IMR-90 (cell line): ENCODE results near the gene LINC00305. TPM values are rescaled to one million over a fixed set of nuclear protein-coding genes. Genes with fewer than 3 reads are reported as not detected.

Source experiments
- ATAC-seq: fragments of 200-7000 bp; cut with Tn5 transposase; 2 replicates; pipeline ENCODE4 v1.9.1; 2020; ENCODE audit warnings: low read depth, mild to moderate bottlenecking, moderate library complexity
- BruUV-seq: library from RNA; stranded (reverse); fragments of 400-500 nt; replicated peaks from 2 replicates; lab custom pipeline; 2021; lab: Mats Ljungman, UMichigan
- CTCF ChIA-PET: fragments of 300-600 bp; formaldehyde crosslinking; extraction: SDS; loops from one replicate; lab custom pipeline; 2021; ENCODE audit warnings: antibody characterized with exemption; lab: Yijun Ruan, JAX
- POLR2A ChIA-PET: fragments of 300-600 bp; sonication (Branson Sonifier 250); formaldehyde crosslinking; loops from one replicate; lab custom pipeline; 2022; ENCODE audit warnings: antibody characterized with exemption; ENCODE audit not compliant: unreplicated experiment; lab: Charles Lee
- DNase-seq: peaks from one replicate; pipeline ENCODE4 v3.0.0; 2013
- H2AFZ ChIP-seq: replicated peaks from 2 replicates; pipeline ENCODE3; 2013; ENCODE audit warnings: low read length, mild to moderate bottlenecking; ENCODE audit not compliant: poor library complexity
- H2AK5ac ChIP-seq: 2 replicates; pipeline ENCODE4 v1.6.1; 2013; ENCODE audit warnings: low read depth, low read length, inconsistent platforms
- H2AK9ac ChIP-seq: replicated peaks from 2 replicates; pipeline ENCODE3; 2013; ENCODE audit warnings: mild to moderate bottlenecking, low read depth, low read length, moderate library complexity; ENCODE audit not compliant: poor library complexity
- H2BK120ac ChIP-seq: 2 replicates; pipeline ENCODE4 v1.6.1; 2013; ENCODE audit warnings: low read depth, low read length, inconsistent platforms
- H2BK15ac ChIP-seq: 3 replicates; pipeline ENCODE4 v1.6.1; 2013; ENCODE audit warnings: low read depth, low read length, inconsistent platforms
- H2BK20ac ChIP-seq: 2 replicates; pipeline ENCODE4 v1.6.1; 2013; ENCODE audit warnings: low read depth, mild to moderate bottlenecking, inconsistent platforms, low read length, moderate library complexity
- H2BK5ac ChIP-seq: 2 replicates; pipeline ENCODE4 v1.6.1; 2013; ENCODE audit warnings: mild to moderate bottlenecking, low read depth, low read length, inconsistent platforms; ENCODE audit not compliant: poor library complexity, severe bottlenecking
- H3K14ac ChIP-seq: replicated peaks from 2 replicates; pipeline ENCODE4 v1.6.1; 2013; ENCODE audit warnings: low read depth, low read length, inconsistent platforms
- H3K18ac ChIP-seq: 2 replicates; pipeline ENCODE4 v1.6.1; 2013; ENCODE audit warnings: low read depth, low read length, control low read depth
- H3K23ac ChIP-seq: 2 replicates; pipeline ENCODE4 v1.6.1; 2013; ENCODE audit warnings: low read depth, low read length, inconsistent platforms
- H3K27ac ChIP-seq: 2 replicates; pipeline ENCODE4 v1.5.1; 2013; ENCODE audit warnings: mild to moderate bottlenecking, control low read depth, low read length; ENCODE audit not compliant: insufficient read depth
- H3K27me3 ChIP-seq: 2 replicates; pipeline ENCODE4 v1.6.1; 2013; ENCODE audit warnings: low read length; ENCODE audit not compliant: control insufficient read depth, insufficient read depth
- H3K36me3 ChIP-seq: 2 replicates; pipeline ENCODE4 v1.6.1; 2013; ENCODE audit warnings: low read length, mixed read lengths; ENCODE audit not compliant: control insufficient read depth, insufficient read depth
- H3K4ac ChIP-seq: 2 replicates; pipeline ENCODE4 v1.6.1; 2013; ENCODE audit warnings: low read depth, low read length, inconsistent platforms
- H3K4me1 ChIP-seq: 2 replicates; pipeline ENCODE4 v1.6.1; 2013; ENCODE audit warnings: low read length, mixed read lengths; ENCODE audit not compliant: control insufficient read depth, insufficient read depth
- H3K4me2 ChIP-seq: 2 replicates; pipeline ENCODE4 v1.6.1; 2013; ENCODE audit warnings: low read depth, mild to moderate bottlenecking, control low read depth, low read length, moderate library complexity
- H3K4me3 ChIP-seq: 2 replicates; pipeline ENCODE4 v1.5.1; 2013; ENCODE audit warnings: low read depth, mild to moderate bottlenecking, control low read depth, low read length, moderate library complexity; ENCODE audit not compliant: insufficient read depth
- H3K56ac ChIP-seq: 2 replicates; pipeline ENCODE4 v1.6.1; 2013; ENCODE audit warnings: low read length, inconsistent platforms; ENCODE audit not compliant: insufficient read depth; ENCODE audit errors: extremely low read depth
- H3K79me1 ChIP-seq, 2 experiments: 2 replicates each; pipeline ENCODE4 v1.6.1; 2013; ENCODE audit warnings: low read length in 2 of 2, inconsistent platforms in 1 of 2, low read depth in 1 of 2
- H3K9ac ChIP-seq: 2 replicates; pipeline ENCODE4 v1.6.1; 2013; ENCODE audit warnings: low read depth, low read length, control low read depth
- H3K9me1 ChIP-seq: 2 replicates; pipeline ENCODE4 v1.6.1; 2013; ENCODE audit warnings: low read length, inconsistent platforms; ENCODE audit not compliant: insufficient read depth
- H3K9me3 ChIP-seq: 2 replicates; pipeline ENCODE4 v1.6.1; 2013; ENCODE audit warnings: low read length; ENCODE audit not compliant: control insufficient read depth, insufficient read depth
- H4K20me1 ChIP-seq: 2 replicates; pipeline ENCODE4 v1.6.1; 2013; ENCODE audit warnings: low read length, inconsistent platforms; ENCODE audit not compliant: insufficient read depth
- H4K5ac ChIP-seq: 2 replicates; pipeline ENCODE4 v1.6.1; 2013; ENCODE audit warnings: mild to moderate bottlenecking, low read depth, low read length, control low read depth
- H4K8ac ChIP-seq, 2 experiments: 2 replicates each; pipeline ENCODE4 v1.6.1; 2013; ENCODE audit warnings: low read depth in 2 of 2, low read length in 2 of 2, control low read depth in 1 of 2, inconsistent platforms in 1 of 2
- H4K91ac ChIP-seq: 2 replicates; pipeline ENCODE4 v1.6.1; 2013; ENCODE audit warnings: low read depth, low read length, inconsistent platforms; ENCODE audit not compliant: insufficient read depth
- CEBPB ChIP-seq: IDR thresholded peaks from 2 replicates; pipeline ENCODE4 v1.6.1; 2012; ENCODE audit warnings: low read depth, low read length, improper control_type of control experiment
- WGBS, 2 experiments: methylation state at CpG; one replicate each; pipeline versions ENCODE4 v1.1.5 to v1.1.7; 2013; ENCODE audit warnings: missing lambda C conversion rate in 2 of 2; ENCODE audit not compliant: insufficient read length in 1 of 2; ENCODE audit errors: extremely low coverage in 2 of 2; 5-methylcytosine and 5-hydroxymethylcytosine counted together
- dilution Hi-C: fragments of 300-500 bp; cut with HindIII; formaldehyde crosslinking; loops from one replicate; pipeline ENCODE4 v1.14.3; 2018; ENCODE audit warnings: low sequenced_read_pairs; ENCODE audit not compliant: unreplicated experiment
- in situ Hi-C: fragments of 300-500 bp; cut with MboI; formaldehyde crosslinking; loops from 3 replicates; pipeline ENCODE4 v1.14.3; 2019; ENCODE audit warnings: low sequenced_read_pairs, inconsistent platforms, mixed read lengths
- intact Hi-C: fragments of 100-400 bp; cut with micrococcal nuclease; formaldehyde crosslinking; loops from 2 replicates; pipeline ENCODE4 v1.10.0; 2022
- polyA plus RNA-seq, 3 experiments: library from polyadenylated mRNA; depleted of rRNA; stranded (reverse); fragments of >200 nt; gene quantifications; 2 replicates each; pipeline ENCODE4 v1.2.3, GENCODE V29; 2012; ENCODE audit warnings: low replicate concordance in 1 of 3
- total RNA-seq: library from RNA; depleted of rRNA; stranded (reverse); fragments of >200 nt; gene quantifications from 2 replicates; pipeline ENCODE4 v1.2.3, GENCODE V29; 2012
- TF ChIP-seq, protein P1 (sequence below): fragments of 150-350 bp; IDR thresholded peaks from 2 replicates; pipeline ENCODE4 v1.6.1; 2017; ENCODE audit warnings: mild to moderate bottlenecking, antibody characterized with exemption, low read length, low read depth

The LINC00305 gene
- total and polyA plus RNA-seq, 2 of the 4 experiments (the other 2 are of a cell fraction), result not detected

DNA sequence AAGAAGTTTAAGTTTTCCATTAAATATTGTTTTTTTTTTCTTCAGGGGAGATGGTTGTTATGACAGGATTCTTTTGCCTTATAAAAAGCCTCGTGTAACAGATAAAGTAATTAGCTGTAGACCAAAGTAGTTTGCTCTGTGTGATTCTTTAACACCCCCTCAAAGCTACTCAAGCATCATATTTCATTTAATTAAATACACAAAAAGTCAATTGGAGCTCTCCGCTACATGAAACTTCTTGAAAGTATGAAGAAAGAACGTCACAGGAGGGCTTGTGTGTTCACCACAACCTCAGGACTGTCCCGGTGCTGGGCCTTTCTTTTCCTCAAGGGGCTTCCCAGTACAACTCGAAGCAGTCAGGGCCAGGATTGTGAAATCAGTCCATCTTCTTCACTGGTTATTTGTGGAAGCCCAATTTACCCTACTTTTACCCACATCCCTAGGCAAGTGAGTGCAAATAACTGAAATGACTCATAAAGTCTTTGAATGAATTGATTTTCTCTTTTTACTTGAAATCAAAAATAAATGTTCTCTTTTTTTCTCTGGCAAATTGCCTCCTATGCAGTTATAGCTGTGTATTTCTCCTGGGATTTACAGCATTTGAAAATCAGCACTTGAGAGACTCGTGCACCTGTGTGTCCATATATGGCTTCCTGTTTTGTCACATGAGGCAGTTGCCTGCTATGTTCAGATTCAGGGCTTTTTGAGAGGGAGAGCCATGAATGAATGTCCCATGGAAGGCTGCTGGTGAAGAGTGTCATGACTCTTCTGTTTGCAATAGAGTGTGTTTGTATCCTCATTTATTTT lies 48.6 kb downstream of the LINC00305 start:
- TF ChIP-seq, protein P1, sequence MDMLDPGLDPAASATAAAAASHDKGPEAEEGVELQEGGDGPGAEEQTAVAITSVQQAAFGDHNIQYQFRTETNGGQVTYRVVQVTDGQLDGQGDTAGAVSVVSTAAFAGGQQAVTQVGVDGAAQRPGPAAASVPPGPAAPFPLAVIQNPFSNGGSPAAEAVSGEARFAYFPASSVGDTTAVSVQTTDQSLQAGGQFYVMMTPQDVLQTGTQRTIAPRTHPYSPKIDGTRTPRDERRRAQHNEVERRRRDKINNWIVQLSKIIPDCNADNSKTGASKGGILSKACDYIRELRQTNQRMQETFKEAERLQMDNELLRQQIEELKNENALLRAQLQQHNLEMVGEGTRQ, result no peak
- 0 out of 2 replicates have a peak, but pooled peaks have one; percentile 5 for TF ChIP-seq CEBPB
- Histone ChIP-seq H2BK120ac (no peak overlapping the region), H2BK15ac (no peak overlapping the region), H3K4me1 (no peaks in the 10 kb centered on the region), H2AFZ (no peak overlapping the region), H4K91ac (no peak overlapping the region), H3K27ac (no peak overlapping the region), H3K4ac (no peak overlapping the region), H3K18ac (no peak overlapping the region), H2AK5ac (no peak overlapping the region), H3K9me1 (no peaks in the 10 kb centered on the region), H3K4me2 (no peak overlapping the region), H4K8ac (no peak overlapping the region), H3K9me3 (peaks cover 8% of the 10 kb centered on the region; the same call in 1 of the 2 replicates), H2AK9ac (no peak overlapping the region), H4K5ac (no peak overlapping the region), H3K56ac (no peak overlapping the region), H3K36me3 (no peaks in the 10 kb centered on the region), H3K14ac (no peak overlapping the region), H3K4me3 (no peak overlapping the region), H4K20me1 (no peaks in the 10 kb centered on the region), H3K79me1 (no peaks in the 10 kb centered on the region), H3K23ac (no peak overlapping the region), H2BK5ac (no peak overlapping the region), H2BK20ac (no peak overlapping the region), H3K27me3 (no peaks in the 10 kb centered on the region), H3K9ac (no peak overlapping the region)
- dilution Hi-C loops, result no loop called here
- intact Hi-C loops, result no loop called here
- DNase-seq, result no peak
- no TSS peak for BruUV-seq
- 25% methylated on average over 3 of the region's 6 CpGs; no CpG with 5 or more reads in 1 of the 2 experiments for WGBS, 2 experiments
- ChIA-PET POLR2A (no interaction called here), CTCF (no interaction called here)
- in situ Hi-C loops, result no loop called here
- ATAC-seq, result no peak
